Mesenchymal stem cell (in vitro differentiated cells and primary cell): ENCODE results near the gene OR2H2.

Experiments
- DNase-seq: peaks from one replicate; pipeline ENCODE4 v3.0.0-alpha.2; 2013
- H2AFZ ChIP-seq: one replicate; pipeline ENCODE4 v1.6.1; 2013; ENCODE audit warnings: low read depth, mild to moderate bottlenecking, control low read depth, inconsistent platforms, low read length, moderate library complexity
- H2AK5ac ChIP-seq: 2 replicates; pipeline ENCODE4 v1.6.1; 2013; ENCODE audit warnings: low read length, moderate library complexity, mild to moderate bottlenecking, inconsistent platforms; ENCODE audit not compliant: severe bottlenecking
- H2BK120ac ChIP-seq: one replicate; pipeline ENCODE4 v1.6.1; 2013; ENCODE audit warnings: low read depth, mild to moderate bottlenecking, inconsistent platforms, low read length, moderate library complexity
- H2BK12ac ChIP-seq, 2 experiments: one replicate each; pipeline ENCODE4 v1.6.1; 2013; ENCODE audit warnings: inconsistent platforms in 2 of 2, low read length in 2 of 2, mild to moderate bottlenecking in 2 of 2, moderate library complexity in 2 of 2, control low read depth in 1 of 2
- H2BK15ac ChIP-seq: one replicate; pipeline ENCODE4 v1.6.1; 2013; ENCODE audit warnings: mild to moderate bottlenecking, low read depth, inconsistent platforms; ENCODE audit not compliant: poor library complexity, severe bottlenecking
- H2BK5ac ChIP-seq: 2 replicates; pipeline ENCODE4 v1.6.1; 2013; ENCODE audit warnings: low read depth, mild to moderate bottlenecking, low read length, control low read depth, inconsistent platforms; ENCODE audit not compliant: poor library complexity, severe bottlenecking
- H3K14ac ChIP-seq, 2 experiments: one replicate each; pipeline ENCODE4 v1.6.1; 2013; ENCODE audit warnings: inconsistent platforms in 2 of 2, low read length in 2 of 2, control low read depth in 1 of 2, mild to moderate bottlenecking in 1 of 2, moderate library complexity in 1 of 2
- H3K18ac ChIP-seq, 2 experiments: one replicate each; pipeline ENCODE4 v1.6.1; 2013; ENCODE audit warnings: inconsistent platforms in 2 of 2, low read length in 2 of 2, control low read depth in 1 of 2, low read depth in 1 of 2, mild to moderate bottlenecking in 1 of 2
- H3K23ac ChIP-seq, 2 experiments: one replicate each; pipeline ENCODE4 v1.6.1; 2013; ENCODE audit warnings: inconsistent platforms in 2 of 2, low read length in 2 of 2, mild to moderate bottlenecking in 2 of 2, moderate library complexity in 2 of 2, control low read depth in 1 of 2
- H3K27ac ChIP-seq: 2 replicates; pipeline ENCODE4 v1.5.1; 2013; ENCODE audit warnings: mild to moderate bottlenecking, moderate library complexity, low read length, control low read depth, inconsistent platforms; ENCODE audit not compliant: poor library complexity, severe bottlenecking
- H3K27me3 ChIP-seq, 2 experiments: 2 replicates each; pipeline versions ENCODE4 v1.6.1 to v1.7.0; 2013; ENCODE audit warnings: low read length in 2 of 2, mild to moderate bottlenecking in 2 of 2, moderate library complexity in 2 of 2, control low read depth in 1 of 2, inconsistent platforms in 1 of 2; ENCODE audit not compliant: control insufficient read depth in 1 of 2, insufficient read depth in 1 of 2
- H3K36me3 ChIP-seq, 2 experiments: 2 replicates each; pipeline versions ENCODE4 v1.6.1 to v1.7.0; 2013; ENCODE audit warnings: low read length in 2 of 2, control low read depth in 1 of 2, inconsistent platforms in 1 of 2, low read depth in 1 of 2, mild to moderate bottlenecking in 1 of 2; ENCODE audit not compliant: insufficient read depth in 2 of 2, control insufficient read depth in 1 of 2
- H3K4ac ChIP-seq, 2 experiments: one replicate each; pipeline ENCODE4 v1.6.1; 2013; ENCODE audit warnings: inconsistent platforms in 2 of 2, low read length in 2 of 2, mild to moderate bottlenecking in 2 of 2, moderate library complexity in 2 of 2, control low read depth in 1 of 2, low read depth in 1 of 2
- H3K4me1 ChIP-seq: 2 replicates; pipeline ENCODE4 v1.6.1; 2013; ENCODE audit warnings: low read depth, low read length, control low read depth; ENCODE audit not compliant: control insufficient read depth, insufficient read depth
- H3K4me2 ChIP-seq: 2 replicates; pipeline ENCODE4 v1.6.1; 2013; ENCODE audit warnings: low read length, mild to moderate bottlenecking, inconsistent platforms; ENCODE audit not compliant: poor library complexity, severe bottlenecking
- H3K4me3 ChIP-seq, 2 experiments: 2 replicates each; pipeline versions ENCODE4 v1.5.1 to v1.7.0; 2013; ENCODE audit warnings: low read length in 2 of 2, mild to moderate bottlenecking in 2 of 2, control low read depth in 1 of 2, low read depth in 1 of 2; ENCODE audit not compliant: insufficient read depth in 1 of 2
- H3K79me1 ChIP-seq: replicated peaks from 2 replicates; pipeline ENCODE4 v1.6.1; 2013; ENCODE audit warnings: mild to moderate bottlenecking, control low read depth, low read length, inconsistent platforms; ENCODE audit not compliant: poor library complexity, severe bottlenecking
- H3K9ac ChIP-seq: 2 replicates; pipeline ENCODE4 v1.7.0; 2013; ENCODE audit warnings: mild to moderate bottlenecking, low read length, moderate library complexity
- H3K9me3 ChIP-seq: 2 replicates; pipeline ENCODE4 v1.7.0; 2013; ENCODE audit warnings: mild to moderate bottlenecking, low read length; ENCODE audit not compliant: control insufficient read depth
- H4K8ac ChIP-seq: one replicate; pipeline ENCODE4 v1.6.1; 2013; ENCODE audit warnings: inconsistent platforms, mild to moderate bottlenecking, low read length, moderate library complexity
- H4K91ac ChIP-seq: one replicate; pipeline ENCODE4 v1.6.1; 2013; ENCODE audit warnings: mild to moderate bottlenecking, low read length, inconsistent platforms
- WGBS: methylation state at CpG from one replicate; pipeline ENCODE4 v1.1.7; 2013; ENCODE audit warnings: mixed read lengths; 5-methylcytosine and 5-hydroxymethylcytosine counted together

OR2H2 gene

GRCh38 chr6:29559524-29560287 lies 25.2 kb upstream of the OR2H2 start, which contains the start of gene UBD:
Gene UBD, minus strand, starts transcription at chr6:29559732. Its CDS starts 31 bp downstream, at chr6:29559701.
- Histone ChIP-seq H3K4me2 (no peak within 1 kb of the TSS), H2BK12ac (no peak within 1 kb of the TSS), H2BK5ac (no peak within 1 kb of the TSS), H2AFZ (no peak within 1 kb of the TSS), H4K8ac (no peak within 1 kb of the TSS), H3K23ac (no peak within 1 kb of the TSS), H2BK120ac (no peak within 1 kb of the TSS), H3K79me1 (no peaks in the 10 kb centered on the region), H3K18ac (no peak within 1 kb of the TSS), H2BK15ac (no peak within 1 kb of the TSS), H3K9me3 (peaks cover 4% of the 10 kb centered on the region), H4K91ac (no peak within 1 kb of the TSS), H2AK5ac (no peak within 1 kb of the TSS), H3K4me3 (no peak within 1 kb of the TSS), H3K27me3 (peaks cover 21 to 33% of the 10 kb centered on the region in 2 experiments), H3K4me1 (no peaks in the 10 kb centered on the region), H3K9ac (no peak within 1 kb of the TSS), H3K27ac (no peak within 1 kb of the TSS), H3K14ac (no peak within 1 kb of the TSS), H3K36me3 (no peaks in the 10 kb centered on the region), H3K4ac (no peak within 1 kb of the TSS)
- 69% methylated on average over 6 of the region's 6 CpGs for WGBS
- DNase-seq, result no peak

GRCh38 chr6:29561091-29561490 lies 23.8 kb upstream of the OR2H2 start:
- H2BK5ac ChIP-seq, result no peak overlapping the region
- no peak for DNase-seq
- no peak overlapping the region for H2BK120ac ChIP-seq
- no peak overlapping the region for H3K14ac ChIP-seq
- H3K23ac ChIP-seq, result no peak overlapping the region
- H4K8ac ChIP-seq, result no peak overlapping the region
- no peak overlapping the region for H2BK15ac ChIP-seq
- H3K36me3 ChIP-seq, result no peaks in the 10 kb centered on the region
- no peak overlapping the region for H2AFZ ChIP-seq
- H2BK12ac ChIP-seq, result no peak overlapping the region
- no peak overlapping the region for H4K91ac ChIP-seq
- no peak overlapping the region for H3K18ac ChIP-seq
- no peaks in the 10 kb centered on the region for H3K4me1 ChIP-seq
- no peak overlapping the region for H3K4ac ChIP-seq
- no peak overlapping the region for H3K4me2 ChIP-seq
- H3K4me3 ChIP-seq, result no peak overlapping the region
- H3K9ac ChIP-seq, result no peak overlapping the region
- H3K27ac ChIP-seq, result no peak overlapping the region
- H3K9me3 ChIP-seq, result peaks cover under 1% of the 10 kb centered on the region
- no peaks in the 10 kb centered on the region for H3K79me1 ChIP-seq
- peaks cover 13 to 19% of the 10 kb centered on the region in 2 experiments for H3K27me3 ChIP-seq
- no peak overlapping the region for H2AK5ac ChIP-seq

- no peaks in the 10 kb centered on the region for H3K4me1 ChIP-seq
- no peak overlapping the region for H4K8ac ChIP-seq
- no peak overlapping the region for H2BK120ac ChIP-seq
- H3K14ac ChIP-seq, result no peak overlapping the region
- H2BK15ac ChIP-seq, result no peak overlapping the region
- peaks cover 12 to 13% of the 10 kb centered on the region in 2 experiments for H3K27me3 ChIP-seq
- H3K4me3 ChIP-seq, result no peak overlapping the region
- no peak overlapping the region for H3K9ac ChIP-seq
- no peak overlapping the region for H3K4ac ChIP-seq
- H2BK5ac ChIP-seq, result no peak overlapping the region
- 80% methylated on average over 1 of the region's 1 CpG for WGBS
- DNase-seq, result no peak
- no peaks in the 10 kb centered on the region for H3K36me3 ChIP-seq
- no peak overlapping the region for H3K4me2 ChIP-seq
- H4K91ac ChIP-seq, result no peak overlapping the region
- H3K9me3 ChIP-seq, result no peaks in the 10 kb centered on the region
- no peak overlapping the region for H2AK5ac ChIP-seq
- no peak overlapping the region for H3K23ac ChIP-seq
- H2BK12ac ChIP-seq, result no peak overlapping the region
- no peak overlapping the region for H2AFZ ChIP-seq
- no peaks in the 10 kb centered on the region for H3K79me1 ChIP-seq
- H3K18ac ChIP-seq, result no peak overlapping the region
- no peak overlapping the region for H3K27ac ChIP-seq
Observed at GRCh38 chr6:29561606-29562181, 23.2 kb upstream of the OR2H2 start.

- no peak overlapping the region for H3K14ac ChIP-seq
- no peak overlapping the region for H2BK15ac ChIP-seq
- no peak for DNase-seq
- no peak overlapping the region for H2AK5ac ChIP-seq
- no peak overlapping the region for H4K91ac ChIP-seq
- no peak overlapping the region for H2BK5ac ChIP-seq
- no peak overlapping the region for H3K18ac ChIP-seq
- H3K9ac ChIP-seq, result no peak overlapping the region
- H4K8ac ChIP-seq, result no peak overlapping the region
- H3K4me3 ChIP-seq, result no peak overlapping the region
- H2BK12ac ChIP-seq, result no peak overlapping the region
- no peak overlapping the region for H3K4ac ChIP-seq
- H3K79me1 ChIP-seq, result no peaks in the 10 kb centered on the region
- no peaks in the 10 kb centered on the region for H3K4me1 ChIP-seq
- H2AFZ ChIP-seq, result no peak overlapping the region
- H3K36me3 ChIP-seq, result no peaks in the 10 kb centered on the region
- H3K23ac ChIP-seq, result no peak overlapping the region
- peaks cover 5 to 12% of the 10 kb centered on the region in 2 experiments for H3K27me3 ChIP-seq
- no peak overlapping the region for H3K27ac ChIP-seq
- no peak overlapping the region for H2BK120ac ChIP-seq
- H3K4me2 ChIP-seq, result no peak overlapping the region
- WGBS, result 72% methylated on average over 2 of the region's 3 CpGs
- no peaks in the 10 kb centered on the region for H3K9me3 ChIP-seq
Observed at GRCh38 chr6:29563435-29563965, 21.4 kb upstream of the OR2H2 start.
